ENCODE measurements around the gene TMEM108.

The TMEM108 gene

GRCh38 chr3:133383741-133384140 is 345.6 kb downstream of the TMEM108 start:
- ChIA-PET CTCF (interaction anchor here (1.3 kb wide), 1 partner anchor 657 kb away, joined by 4 read pairs; no protein-coding TSS in a partner anchor), POLR2A (no interaction called here)
- TF ChIP-seq PKNOX1 (IDR thresholded peaks at IDR 0.05) = no peak
- no peak for TF ChIP-seq BHLHE40 (IDR thresholded peaks at IDR 0.05; ENCODE audit: borderline replicate concordance)
- no peak for TF ChIP-seq ARNT (IDR thresholded peaks at IDR 0.05)
- TF ChIP-seq ELF4 (IDR thresholded peaks at IDR 0.05) = no peak
- no peak for TF ChIP-seq LEF1 (IDR thresholded peaks at IDR 0.05; ENCODE audit: borderline replicate concordance)
- TF ChIP-seq HDGF (IDR thresholded peaks at IDR 0.05; ENCODE audit: borderline replicate concordance) = no peak
- no peak for DNase-seq (ENCODE audit: extremely low spot score)

- CTCF ChIA-PET = interaction anchor here (0.7 to 1.4 kb wide), 4 partner anchors 9 to 658 kb away, joined by 3 to 5 read pairs (median 4); no protein-coding TSS in a partner anchor
- peak; percentile 80 for DNase-seq (ENCODE audit: extremely low spot score)
- POLR2A ChIA-PET = no interaction called here
- TF ChIP-seq SUZ12 (IDR thresholded peaks at IDR 0.05) (no peak), TARDBP (IDR thresholded peaks at IDR 0.05) (no peak), ZNF384 (IDR thresholded peaks at IDR 0.05) (no peak), BHLHE40 (IDR thresholded peaks at IDR 0.05; ENCODE audit: borderline replicate concordance) (no peak), ELF4 (IDR thresholded peaks at IDR 0.05) (no peak)
Observed at GRCh38 chr3:133384331-133385027, 346.3 kb downstream of the TMEM108 start.

GRCh38 chr3:133386876-133387275 is 348.7 kb downstream of the TMEM108 start:
- CTCF ChIA-PET = interaction anchor here (0.8 to 1.4 kb wide), 3 partner anchors 34 to 656 kb away, joined by 3 to 6 read pairs (median 4); no protein-coding TSS in a partner anchor
- TF ChIP-seq FOXK2 (IDR thresholded peaks at IDR 0.05) = no peak
- DNase-seq (ENCODE audit: extremely low spot score) = no peak
- POLR2A ChIA-PET = no interaction called here

- DNase-seq (ENCODE audit: extremely low spot score) = no peak
- POLR2A ChIA-PET = no interaction called here
- CTCF ChIA-PET = interaction anchor here (0.6 to 1.4 kb wide), 4 partner anchors 34 to 656 kb away, joined by 3 to 6 read pairs (median 4); no protein-coding TSS in a partner anchor
- TF ChIP-seq SP1 (IDR thresholded peaks at IDR 0.05) (no peak), NFRKB (IDR thresholded peaks at IDR 0.05) (no peak), L3MBTL2 (conservative IDR thresholded peaks at IDR 0.05) (no peak), CTBP1 (IDR thresholded peaks at IDR 0.05; ENCODE audit: borderline replicate concordance) (no peak), ZNF384 (IDR thresholded peaks at IDR 0.05) (no peak), ARNT (IDR thresholded peaks at IDR 0.05) (no peak), SUZ12 (IDR thresholded peaks at IDR 0.05) (no peak), HDGF (IDR thresholded peaks at IDR 0.05; ENCODE audit: borderline replicate concordance) (no peak), FOXK2 (IDR thresholded peaks at IDR 0.05) (no peak), PKNOX1 (IDR thresholded peaks at IDR 0.05) (no peak)
Observed at GRCh38 chr3:133387341-133387740, 349.1 kb downstream of the TMEM108 start.

- CTCF ChIA-PET = interaction anchor here (1.2 kb wide), 1 partner anchor 662 kb away, joined by 4 read pairs; no protein-coding TSS in a partner anchor
- TF ChIP-seq NFRKB (IDR thresholded peaks at IDR 0.05) (no peak), HDGF (IDR thresholded peaks at IDR 0.05; ENCODE audit: borderline replicate concordance) (no peak), L3MBTL2 (conservative IDR thresholded peaks at IDR 0.05) (no peak), PKNOX1 (IDR thresholded peaks at IDR 0.05) (no peak)
- POLR2A ChIA-PET = no interaction called here
- no peak for DNase-seq (ENCODE audit: extremely low spot score)
Observed at GRCh38 chr3:133388696-133389395, 350.7 kb downstream of the TMEM108 start.

GRCh38 chr3:133390715-133391114 is 352.5 kb downstream of the TMEM108 start:
- CTCF ChIA-PET = interaction anchor here (0.5 to 1.2 kb wide), 2 partner anchors 659 to 665 kb away, joined by 3 to 5 read pairs; no protein-coding TSS in a partner anchor
- TF ChIP-seq FOXK2 (IDR thresholded peaks at IDR 0.05) (no peak), LEF1 (IDR thresholded peaks at IDR 0.05; ENCODE audit: borderline replicate concordance) (no peak), L3MBTL2 (conservative IDR thresholded peaks at IDR 0.05) (no peak), TARDBP (IDR thresholded peaks at IDR 0.05) (no peak), SP1 (IDR thresholded peaks at IDR 0.05) (no peak), SUZ12 (IDR thresholded peaks at IDR 0.05) (no peak), BHLHE40 (IDR thresholded peaks at IDR 0.05; ENCODE audit: borderline replicate concordance) (no peak), NFRKB (IDR thresholded peaks at IDR 0.05) (no peak), ZNF384 (IDR thresholded peaks at IDR 0.05) (no peak), ARNT (IDR thresholded peaks at IDR 0.05) (no peak), HDGF (IDR thresholded peaks at IDR 0.05; ENCODE audit: borderline replicate concordance) (no peak), ELF4 (IDR thresholded peaks at IDR 0.05) (no peak), CTBP1 (IDR thresholded peaks at IDR 0.05; ENCODE audit: borderline replicate concordance) (no peak), FOXA1 (IDR thresholded peaks at IDR 0.05) (no peak), FOXM1 (IDR thresholded peaks at IDR 0.05; ENCODE audit: borderline replicate concordance) (no peak), PKNOX1 (IDR thresholded peaks at IDR 0.05) (no peak)
- DNase-seq (ENCODE audit: extremely low spot score) = no peak
- POLR2A ChIA-PET = no interaction called here
